ENCODE measurements around the gene PRSS1.
"Not testable (repeated sequence)": the region's sequence is repeated elsewhere in the genome, so short reads cannot be mapped to it uniquely, and the experiment has no call there.

Gene PRSS1

GRCh38 chr7:142748410-142748809 is 862 bp upstream of the PRSS1 start:
- not testable (repeated sequence) for DNase-seq

DNA sequence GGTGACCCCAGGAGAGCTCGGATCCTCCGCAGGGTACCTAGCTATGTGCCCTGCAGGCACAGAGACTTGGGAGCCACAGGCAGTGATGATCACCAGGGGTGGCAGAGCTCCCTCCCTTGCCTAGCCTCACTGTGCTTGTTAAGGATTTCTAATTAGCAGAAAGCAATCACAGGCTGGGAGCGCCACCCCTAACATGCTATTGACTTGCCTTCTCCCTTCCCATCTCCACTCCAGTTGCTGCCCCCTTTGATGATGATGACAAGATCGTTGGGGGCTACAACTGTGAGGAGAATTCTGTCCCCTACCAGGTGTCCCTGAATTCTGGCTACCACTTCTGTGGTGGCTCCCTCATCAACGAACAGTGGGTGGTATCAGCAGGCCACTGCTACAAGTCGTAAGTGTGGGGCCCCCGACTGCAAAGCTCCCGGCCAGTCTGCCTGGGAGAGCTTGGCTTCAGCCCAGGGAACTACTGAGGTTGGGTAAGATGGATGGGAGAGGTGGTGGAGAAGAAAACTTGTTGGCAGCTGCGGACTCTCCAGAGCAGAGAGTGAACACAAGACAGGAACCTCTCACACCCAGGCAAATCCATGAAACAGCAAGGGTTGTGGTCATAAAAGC is 1.2 kb downstream of the PRSS1 start:
- DNase-seq, result no peak

DNA sequence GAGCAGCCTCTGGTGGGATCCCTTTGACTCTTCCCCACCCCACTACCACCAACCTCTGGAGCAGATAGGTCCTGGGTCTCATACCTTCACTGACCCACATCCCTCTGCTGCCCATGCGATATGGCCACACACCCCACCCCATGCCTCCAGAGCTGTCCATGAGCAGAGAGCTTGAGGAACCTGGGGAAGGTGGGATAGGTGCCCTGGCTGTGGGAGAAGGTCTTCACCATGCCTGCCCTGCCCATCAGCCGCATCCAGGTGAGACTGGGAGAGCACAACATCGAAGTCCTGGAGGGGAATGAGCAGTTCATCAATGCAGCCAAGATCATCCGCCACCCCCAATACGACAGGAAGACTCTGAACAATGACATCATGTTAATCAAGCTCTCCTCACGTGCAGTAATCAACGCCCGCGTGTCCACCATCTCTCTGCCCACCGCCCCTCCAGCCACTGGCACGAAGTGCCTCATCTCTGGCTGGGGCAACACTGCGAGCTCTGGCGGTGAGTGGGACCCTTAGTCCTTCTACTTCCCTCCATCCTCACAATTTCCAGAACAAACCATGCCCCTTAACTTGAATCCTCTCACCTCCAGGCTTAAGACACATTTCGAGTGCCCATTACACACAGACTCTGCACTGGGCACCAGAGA is 2.4 kb downstream of the PRSS1 start:
- not testable (repeated sequence) for DNase-seq

GRCh38 chr7:142752376-142753225 is 3.3 kb downstream of the PRSS1 start:
- DNase-seq, result no peak

DNA sequence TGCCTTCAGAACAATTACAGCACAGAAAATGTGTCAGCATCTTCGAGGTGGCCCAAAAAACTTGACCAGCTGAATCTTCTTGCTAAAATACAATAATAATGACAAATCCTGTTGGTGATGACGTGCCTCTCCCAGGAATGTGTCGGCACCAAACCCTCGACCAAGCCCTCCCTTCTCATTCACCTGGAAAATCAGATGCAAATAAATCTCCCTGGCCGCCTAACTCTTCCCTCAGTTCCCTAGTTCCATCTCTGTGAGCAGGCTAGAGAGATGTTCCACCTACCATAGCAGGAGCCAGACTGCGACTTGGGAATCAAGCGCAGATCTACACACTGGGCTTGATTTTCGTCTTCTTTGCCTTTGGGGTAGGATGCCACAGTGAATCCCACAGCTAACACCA is 4.1 kb downstream of the PRSS1 start:
- DNase-seq, result no peak

- DNase-seq, result not testable (repeated sequence)
Measured at GRCh38 chr7:142753925-142754491, 4.7 kb downstream of the PRSS1 start.

DNA sequence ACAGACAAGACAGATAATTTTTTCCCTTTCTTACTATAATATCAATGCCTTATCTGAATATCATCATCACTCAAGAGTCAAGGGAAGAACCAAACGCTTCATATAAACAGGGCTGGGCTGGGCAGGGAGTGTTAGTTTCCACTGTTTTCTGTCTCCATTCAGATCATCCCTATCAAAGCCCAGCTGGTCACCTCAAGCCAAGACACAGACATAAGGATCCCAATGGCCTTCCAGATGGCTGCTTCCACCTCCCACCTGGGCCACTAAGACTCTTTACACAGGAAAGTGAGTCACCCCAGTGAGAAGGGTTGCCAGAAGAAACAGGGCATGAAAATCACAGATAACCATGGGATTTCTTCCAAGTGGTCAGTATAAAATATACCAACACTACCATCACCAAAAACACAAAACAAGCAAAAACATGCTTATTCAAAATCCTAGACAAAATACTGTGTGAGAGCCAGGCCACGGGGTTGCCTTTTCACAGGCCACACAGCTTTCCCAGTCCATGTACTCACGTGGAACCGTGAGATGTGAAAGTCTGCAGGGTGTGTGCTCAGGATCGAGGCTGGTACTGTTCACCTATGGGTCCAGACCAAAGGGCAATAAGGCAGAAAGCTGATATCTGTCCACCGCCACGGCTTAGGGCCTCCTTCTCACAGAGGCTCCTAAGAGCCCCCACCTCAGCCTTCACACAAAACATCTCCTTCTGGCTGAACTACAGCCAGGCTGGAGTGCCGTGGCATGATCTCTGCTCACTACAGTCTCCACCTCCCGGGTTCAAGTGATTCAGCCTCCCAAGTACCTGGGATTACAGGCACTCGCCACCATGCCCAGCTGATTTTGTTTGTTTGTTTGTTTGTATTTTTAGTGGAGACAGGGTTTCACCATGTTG is 5.7 kb downstream of the PRSS1 start:
- DNase-seq, result no peak

DNA sequence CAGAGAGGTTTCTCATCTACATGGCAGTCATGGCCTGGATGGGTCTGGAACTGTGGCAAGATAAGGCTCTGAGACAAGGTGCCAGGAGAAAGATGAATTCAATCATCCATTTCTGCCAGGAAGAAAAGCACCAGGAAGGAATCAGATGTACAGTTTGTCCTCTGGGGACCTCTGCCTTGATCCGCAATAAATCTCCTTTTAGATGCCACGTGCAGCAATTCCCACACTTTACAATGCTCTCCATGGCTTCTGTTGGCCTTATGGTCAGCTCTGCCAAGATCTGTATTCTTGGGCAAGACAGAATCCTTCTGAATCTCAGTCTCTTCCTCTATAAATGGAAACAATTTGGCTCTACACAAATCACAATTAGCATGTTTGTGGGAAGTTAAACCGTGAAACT is 9.0 kb downstream of the PRSS1 start:
- DNase-seq, result not testable (repeated sequence)

- no peak for DNase-seq
Measured at GRCh38 chr7:142759433-142759832, 10.2 kb downstream of the PRSS1 start.

DNA sequence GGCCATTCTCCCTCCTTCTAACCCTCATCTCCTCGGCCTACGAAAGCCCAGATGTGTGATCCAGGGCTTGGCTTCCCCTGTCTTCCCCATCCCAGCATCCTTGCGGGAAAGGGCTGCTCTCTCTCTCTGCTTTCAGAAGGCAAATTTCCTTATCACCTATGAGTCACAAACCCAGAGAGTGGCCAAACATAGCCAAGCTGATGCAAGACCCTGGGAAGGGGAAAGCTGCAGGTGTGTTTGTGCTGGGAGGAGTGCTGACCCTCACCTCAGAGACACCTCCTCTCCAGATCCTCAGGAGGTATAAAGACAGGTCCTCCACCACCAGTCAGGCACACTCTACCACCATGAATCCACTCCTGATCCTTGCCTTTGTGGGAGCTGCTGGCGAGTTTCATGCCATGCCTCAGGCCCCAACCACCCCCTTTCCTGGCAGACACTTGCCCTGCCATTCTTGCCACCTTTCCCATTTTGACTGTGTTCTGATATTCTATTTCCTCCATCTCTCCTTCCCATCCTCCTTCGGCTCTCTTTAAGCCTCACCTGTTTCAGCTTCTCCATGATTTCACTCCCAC is 10.9 kb downstream of the PRSS1 start:
- DNase-seq, result no peak

GRCh38 chr7:142761606-142762005 is 12.3 kb downstream of the PRSS1 start:
- DNase-seq, result not testable (repeated sequence)

- no peak for DNase-seq
Measured at GRCh38 chr7:142762104-142762503, 12.8 kb downstream of the PRSS1 start.

DNA sequence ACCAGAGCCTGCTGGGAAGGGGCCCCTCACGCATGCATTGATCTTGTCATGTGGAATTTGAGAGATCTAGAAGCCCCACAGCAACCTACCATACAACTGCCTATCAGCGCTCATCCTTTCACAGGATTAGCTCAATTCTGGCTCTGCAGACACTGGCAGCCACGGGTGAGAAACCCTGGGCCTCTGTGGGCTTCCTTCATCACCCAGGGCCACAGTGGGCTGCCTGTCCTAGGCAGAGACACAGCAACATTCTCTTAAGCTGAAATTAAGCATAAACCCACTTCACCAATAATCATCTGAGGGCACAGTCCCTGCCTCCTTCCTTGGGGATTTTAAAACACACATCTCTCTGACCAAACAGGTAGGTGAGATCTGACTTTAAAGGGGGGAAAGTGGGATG is 18.2 kb downstream of the PRSS1 start:
- no peak for DNase-seq

- no peak for DNase-seq
Measured at GRCh38 chr7:142767861-142768260, 18.6 kb downstream of the PRSS1 start.

DNA sequence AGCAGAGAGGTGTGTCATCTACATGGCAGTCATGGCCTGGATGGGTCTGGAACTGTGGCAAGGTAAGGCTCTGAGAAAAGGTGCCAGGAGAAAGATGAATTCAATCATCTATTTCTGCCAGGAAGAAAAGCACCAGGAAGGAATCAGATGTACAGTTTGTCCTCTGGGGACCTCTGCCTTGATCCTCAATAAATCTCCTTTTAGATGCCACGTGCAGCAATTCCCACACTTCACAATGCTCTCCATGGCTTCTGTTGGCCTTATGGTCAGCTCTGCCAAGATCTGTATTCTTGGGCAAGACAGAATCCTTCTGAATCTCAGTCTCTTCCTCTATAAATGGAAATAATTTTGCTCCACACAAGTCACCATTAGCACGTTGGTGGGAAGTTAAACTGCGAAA is 19.6 kb downstream of the PRSS1 start:
- DNase-seq, result not testable (repeated sequence)

DNA sequence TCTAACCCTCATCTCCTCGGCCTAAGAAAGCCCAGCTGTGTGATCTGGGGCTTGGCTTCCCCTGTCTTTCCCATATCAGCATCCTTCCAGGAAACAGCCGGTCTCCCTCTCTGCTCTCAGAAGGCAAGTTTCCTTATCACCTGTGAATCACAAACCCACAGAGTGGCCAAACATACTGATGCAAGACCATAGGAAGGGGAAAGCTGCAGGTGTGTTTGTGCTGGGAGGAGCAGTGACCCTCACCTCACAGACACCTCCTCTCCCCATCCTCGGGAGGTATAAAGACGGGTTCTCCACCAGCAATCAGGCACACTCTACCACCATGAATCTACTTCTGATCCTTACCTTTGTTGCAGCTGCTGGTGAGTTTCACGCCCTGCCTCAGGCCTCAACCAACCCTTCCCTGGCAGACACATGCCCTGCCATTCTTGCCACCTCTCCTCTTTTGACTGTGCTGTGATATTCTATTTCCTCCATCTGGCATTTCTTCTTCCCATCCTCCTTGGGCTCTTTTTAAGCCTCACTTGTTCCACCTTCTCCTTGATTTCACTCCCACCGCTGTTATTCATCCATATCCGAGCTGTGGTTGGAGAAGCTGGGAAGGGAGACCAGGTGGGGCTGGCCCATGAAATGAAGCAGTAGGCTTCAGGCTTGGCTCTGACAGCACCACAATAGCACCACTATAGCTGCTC is 21.5 kb downstream of the PRSS1 start, which contains the start of gene PRSS2:
PRSS2 (plus strand) TSS at position 310 of the 692 bp plus-strand sequence; CDS start at position 323, 13 bp downstream.
- no peak for DNase-seq

- DNase-seq, result no peak
Measured at GRCh38 chr7:142771353-142771723, 22.1 kb downstream of the PRSS1 start.

DNA sequence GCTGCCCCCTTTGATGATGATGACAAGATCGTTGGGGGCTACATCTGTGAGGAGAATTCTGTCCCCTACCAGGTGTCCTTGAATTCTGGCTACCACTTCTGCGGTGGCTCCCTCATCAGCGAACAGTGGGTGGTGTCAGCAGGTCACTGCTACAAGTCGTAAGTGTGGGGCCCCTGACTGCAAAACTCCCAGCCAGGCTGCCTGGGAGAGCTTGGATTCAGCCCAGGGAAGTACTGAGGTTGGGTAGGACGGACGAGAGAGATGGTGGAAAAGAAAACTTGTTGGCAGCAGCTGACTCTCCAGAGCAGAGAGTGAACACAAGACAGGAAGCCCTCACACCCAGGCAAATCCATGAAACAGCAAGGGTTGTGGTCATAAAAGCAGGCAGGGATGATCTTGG is 22.8 kb downstream of the PRSS1 start:
- no peak for DNase-seq

- no peak for DNase-seq
Measured at GRCh38 chr7:142772673-142773072, 23.4 kb downstream of the PRSS1 start.

DNA sequence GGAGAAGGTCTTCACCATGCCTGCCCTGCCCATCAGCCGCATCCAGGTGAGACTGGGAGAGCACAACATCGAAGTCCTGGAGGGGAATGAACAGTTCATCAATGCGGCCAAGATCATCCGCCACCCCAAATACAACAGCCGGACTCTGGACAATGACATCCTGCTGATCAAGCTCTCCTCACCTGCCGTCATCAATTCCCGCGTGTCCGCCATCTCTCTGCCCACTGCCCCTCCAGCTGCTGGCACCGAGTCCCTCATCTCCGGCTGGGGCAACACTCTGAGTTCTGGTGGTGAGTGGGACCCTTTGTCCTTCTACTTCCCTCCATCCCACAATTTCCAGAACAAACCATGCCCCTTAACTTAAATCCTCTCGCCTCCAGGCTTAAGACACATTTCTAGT is 24.0 kb downstream of the PRSS1 start:
- DNase-seq, result no peak
